Neural cell (in vitro differentiated cells): ENCODE results near the gene STX7.

Experiments used
- TF ChIP-seq, protein P1 (sequence below): IDR thresholded peaks from 2 replicates; pipeline ENCODE4 v1.6.1; 2012; ENCODE audit warnings: borderline replicate concordance
- TF ChIP-seq, protein P2 (sequence below): fragments of 450-650 bp; IDR thresholded peaks from 2 replicates; pipeline ENCODE4 v1.5.1; 2014; ENCODE audit warnings: antibody characterized with exemption, mild to moderate bottlenecking, moderate library complexity; ENCODE audit not compliant: poor library complexity, severe bottlenecking

DNA sequence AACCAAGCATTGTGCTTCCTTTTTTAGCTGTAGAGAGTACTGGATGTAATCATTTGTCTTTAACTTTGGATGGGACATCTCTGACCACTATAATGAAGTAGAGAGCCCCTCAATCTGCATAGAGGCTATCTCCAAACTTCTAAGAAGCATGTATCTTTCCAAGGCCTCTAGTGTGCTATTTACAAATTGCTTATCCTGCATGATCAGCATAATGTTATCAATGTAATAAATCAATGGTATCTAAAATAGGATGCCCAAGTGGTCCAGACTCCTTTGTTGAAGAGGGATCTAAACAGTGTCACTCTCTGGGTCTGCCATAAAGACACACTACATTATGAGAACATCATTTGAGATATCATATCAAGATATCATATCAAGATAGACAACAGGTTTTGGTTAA lies 31.9 kb upstream of the STX7 start:
- TF ChIP-seq, protein P1, sequence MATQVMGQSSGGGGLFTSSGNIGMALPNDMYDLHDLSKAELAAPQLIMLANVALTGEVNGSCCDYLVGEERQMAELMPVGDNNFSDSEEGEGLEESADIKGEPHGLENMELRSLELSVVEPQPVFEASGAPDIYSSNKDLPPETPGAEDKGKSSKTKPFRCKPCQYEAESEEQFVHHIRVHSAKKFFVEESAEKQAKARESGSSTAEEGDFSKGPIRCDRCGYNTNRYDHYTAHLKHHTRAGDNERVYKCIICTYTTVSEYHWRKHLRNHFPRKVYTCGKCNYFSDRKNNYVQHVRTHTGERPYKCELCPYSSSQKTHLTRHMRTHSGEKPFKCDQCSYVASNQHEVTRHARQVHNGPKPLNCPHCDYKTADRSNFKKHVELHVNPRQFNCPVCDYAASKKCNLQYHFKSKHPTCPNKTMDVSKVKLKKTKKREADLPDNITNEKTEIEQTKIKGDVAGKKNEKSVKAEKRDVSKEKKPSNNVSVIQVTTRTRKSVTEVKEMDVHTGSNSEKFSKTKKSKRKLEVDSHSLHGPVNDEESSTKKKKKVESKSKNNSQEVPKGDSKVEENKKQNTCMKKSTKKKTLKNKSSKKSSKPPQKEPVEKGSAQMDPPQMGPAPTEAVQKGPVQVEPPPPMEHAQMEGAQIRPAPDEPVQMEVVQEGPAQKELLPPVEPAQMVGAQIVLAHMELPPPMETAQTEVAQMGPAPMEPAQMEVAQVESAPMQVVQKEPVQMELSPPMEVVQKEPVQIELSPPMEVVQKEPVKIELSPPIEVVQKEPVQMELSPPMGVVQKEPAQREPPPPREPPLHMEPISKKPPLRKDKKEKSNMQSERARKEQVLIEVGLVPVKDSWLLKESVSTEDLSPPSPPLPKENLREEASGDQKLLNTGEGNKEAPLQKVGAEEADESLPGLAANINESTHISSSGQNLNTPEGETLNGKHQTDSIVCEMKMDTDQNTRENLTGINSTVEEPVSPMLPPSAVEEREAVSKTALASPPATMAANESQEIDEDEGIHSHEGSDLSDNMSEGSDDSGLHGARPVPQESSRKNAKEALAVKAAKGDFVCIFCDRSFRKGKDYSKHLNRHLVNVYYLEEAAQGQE: no peak
- TF ChIP-seq, protein P2, sequence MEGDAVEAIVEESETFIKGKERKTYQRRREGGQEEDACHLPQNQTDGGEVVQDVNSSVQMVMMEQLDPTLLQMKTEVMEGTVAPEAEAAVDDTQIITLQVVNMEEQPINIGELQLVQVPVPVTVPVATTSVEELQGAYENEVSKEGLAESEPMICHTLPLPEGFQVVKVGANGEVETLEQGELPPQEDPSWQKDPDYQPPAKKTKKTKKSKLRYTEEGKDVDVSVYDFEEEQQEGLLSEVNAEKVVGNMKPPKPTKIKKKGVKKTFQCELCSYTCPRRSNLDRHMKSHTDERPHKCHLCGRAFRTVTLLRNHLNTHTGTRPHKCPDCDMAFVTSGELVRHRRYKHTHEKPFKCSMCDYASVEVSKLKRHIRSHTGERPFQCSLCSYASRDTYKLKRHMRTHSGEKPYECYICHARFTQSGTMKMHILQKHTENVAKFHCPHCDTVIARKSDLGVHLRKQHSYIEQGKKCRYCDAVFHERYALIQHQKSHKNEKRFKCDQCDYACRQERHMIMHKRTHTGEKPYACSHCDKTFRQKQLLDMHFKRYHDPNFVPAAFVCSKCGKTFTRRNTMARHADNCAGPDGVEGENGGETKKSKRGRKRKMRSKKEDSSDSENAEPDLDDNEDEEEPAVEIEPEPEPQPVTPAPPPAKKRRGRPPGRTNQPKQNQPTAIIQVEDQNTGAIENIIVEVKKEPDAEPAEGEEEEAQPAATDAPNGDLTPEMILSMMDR: no peak
